Astrocyte (in vitro differentiated cells and primary cell): Measurements from ENCODE around the gene PPM1F. TPM values are rescaled to one million over a fixed set of nuclear protein-coding genes. Genes with fewer than 3 reads are reported as not detected.
"Not testable (repeated sequence)": the region's sequence is repeated elsewhere in the genome, so short reads cannot be mapped to it uniquely, and the experiment has no call there.

Source experiments
- DNase-seq: peaks from one replicate; pipeline ENCODE4 v3.0.0-alpha.2; 2010; ENCODE audit warnings: low read depth
- FAIRE-seq: peaks from 2 replicates; lab custom pipeline; 2011; peaks lifted over from hg19 to GRCh38; lab: Jason Lieb, UNC
- H2AFZ ChIP-seq: 2 replicates; pipeline ENCODE4 v1.6.0; 2012; ENCODE audit warnings: low read depth, low read length, inconsistent platforms
- H3K27ac ChIP-seq: 2 replicates; pipeline ENCODE4 v1.5.1; 2011; ENCODE audit warnings: low read depth, low read length, inconsistent platforms
- H3K27me3 ChIP-seq: 2 replicates; pipeline ENCODE4 v1.6.0; 2011; ENCODE audit warnings: low read length, inconsistent platforms; ENCODE audit not compliant: insufficient read depth
- H3K36me3 ChIP-seq: 2 replicates; pipeline ENCODE4 v1.5.1; 2011; ENCODE audit warnings: low read length, inconsistent platforms; ENCODE audit not compliant: insufficient read depth
- H3K4me1 ChIP-seq: 2 replicates; pipeline ENCODE4 v1.5.1; 2011; ENCODE audit warnings: low read length, inconsistent platforms; ENCODE audit not compliant: insufficient read depth
- H3K4me2 ChIP-seq: 2 replicates; pipeline ENCODE4 v1.6.0; 2012; ENCODE audit warnings: low read length, inconsistent platforms
- H3K4me3 ChIP-seq: 2 replicates; pipeline ENCODE4 v1.5.1; 2011; ENCODE audit warnings: low read depth, mild to moderate bottlenecking, low read length, inconsistent platforms; ENCODE audit not compliant: insufficient read depth
- H3K79me2 ChIP-seq: 2 replicates; pipeline ENCODE4 v1.6.0; 2012; ENCODE audit warnings: mild to moderate bottlenecking, low read length, inconsistent platforms; ENCODE audit not compliant: insufficient read depth
- H3K9ac ChIP-seq: 2 replicates; pipeline ENCODE4 v1.6.0; 2012; ENCODE audit warnings: mild to moderate bottlenecking, low read length, inconsistent platforms
- H3K9me3 ChIP-seq: 2 replicates; pipeline ENCODE4 v1.5.1; 2012; ENCODE audit warnings: low read depth, mild to moderate bottlenecking, low read length, inconsistent platforms; ENCODE audit not compliant: insufficient read depth
- H4K20me1 ChIP-seq: 2 replicates; pipeline ENCODE4 v1.6.0; 2012; ENCODE audit warnings: low read length, inconsistent platforms; ENCODE audit not compliant: insufficient read depth
- H3K27ac Mint-ChIP-seq: one replicate; pipeline ENCODE4 v1.8.0; 2021; ENCODE audit warnings: mild to moderate bottlenecking, mixed read lengths; ENCODE audit not compliant: unreplicated experiment
- H3K27me3 Mint-ChIP-seq: one replicate; pipeline ENCODE4 v1.8.0; 2021; ENCODE audit warnings: low read depth, mixed read lengths; ENCODE audit not compliant: unreplicated experiment
- H3K36me3 Mint-ChIP-seq: one replicate; pipeline ENCODE4 v1.8.0; 2021; ENCODE audit warnings: low read depth, mixed read lengths; ENCODE audit not compliant: unreplicated experiment
- H3K4me1 Mint-ChIP-seq: one replicate; pipeline ENCODE4 v1.8.0; 2021; ENCODE audit warnings: low read depth, mixed read lengths; ENCODE audit not compliant: unreplicated experiment
- H3K4me3 Mint-ChIP-seq: one replicate; pipeline ENCODE4 v1.8.0; 2021; ENCODE audit warnings: mild to moderate bottlenecking, moderate library complexity, mixed read lengths; ENCODE audit not compliant: unreplicated experiment
- H3K9me3 Mint-ChIP-seq: one replicate; pipeline ENCODE4 v1.8.0; 2021; ENCODE audit warnings: mild to moderate bottlenecking, mixed read lengths; ENCODE audit not compliant: unreplicated experiment
- CTCF ChIP-seq: IDR thresholded peaks from 2 replicates; pipeline ENCODE4 v1.5.1; 2011; ENCODE audit warnings: low read depth, mild to moderate bottlenecking, inconsistent platforms, low read length, moderate library complexity; ENCODE audit not compliant: insufficient read depth
- EZH2 ChIP-seq: IDR thresholded peaks from 2 replicates; pipeline ENCODE4 v1.6.1; 2012; ENCODE audit warnings: mild to moderate bottlenecking, low read length, inconsistent platforms; ENCODE audit not compliant: insufficient read depth
- total RNA-seq: library from RNA; stranded (reverse); gene quantifications from 2 replicates; pipeline ENCODE4 v1.2.1, GENCODE V29; 2021

The PPM1F gene
- total RNA-seq, 1 donor from 2014 or later: 27.9 TPM

- Histone ChIP-seq H3K4me3 (no peak overlapping the region), H3K4me2 (no peak overlapping the region), H3K9ac (no peak overlapping the region), H3K79me2 (no peaks in the 10 kb centered on the region), H3K36me3 (no peaks in the 10 kb centered on the region), H2AFZ (no peak overlapping the region), H4K20me1 (no peaks in the 10 kb centered on the region), H3K27ac (no peak overlapping the region), H3K4me1 (no peaks in the 10 kb centered on the region), H3K27me3 (no peaks in the 10 kb centered on the region), H3K9me3 (no peaks in the 10 kb centered on the region)
- no peak overlapping the region for H3K4me3 Mint-ChIP-seq
- TF ChIP-seq CTCF: no peak
- TF ChIP-seq EZH2: no peak
- H3K27ac Mint-ChIP-seq: no peak overlapping the region
- DNase-seq (no peak), FAIRE-seq (no peak)
- H3K4me1 Mint-ChIP-seq: no peaks in the 10 kb centered on the region
- H3K27me3 Mint-ChIP-seq: no peaks in the 10 kb centered on the region
- no peaks in the 10 kb centered on the region for H3K36me3 Mint-ChIP-seq
- H3K9me3 Mint-ChIP-seq: no peaks in the 10 kb centered on the region
Observed at GRCh38 chr22:21894799-21895198, 57.8 kb downstream of the PPM1F start.

GRCh38 chr22:21889251-21889990, 63.2 kb downstream of the PPM1F start:
- H3K4me2 ChIP-seq: no peak overlapping the region
- Mint-ChIP-seq H3K27ac (no peak overlapping the region), H3K4me3 (no peak overlapping the region), H3K4me1 (peaks cover 4% of the 10 kb centered on the region), H3K9me3 (no peaks in the 10 kb centered on the region), H3K27me3 (peaks cover 4% of the 10 kb centered on the region), H3K36me3 (no peaks in the 10 kb centered on the region)
- H3K4me3 ChIP-seq: no peak overlapping the region
- H3K36me3 ChIP-seq: no peaks in the 10 kb centered on the region
- H3K27ac ChIP-seq: no peak overlapping the region
- no peaks in the 10 kb centered on the region for H4K20me1 ChIP-seq
- H2AFZ ChIP-seq: no peak overlapping the region
- TF ChIP-seq EZH2: no peak
- TF ChIP-seq CTCF: no peak
- no peak for DNase-seq
- H3K4me1 ChIP-seq: no peaks in the 10 kb centered on the region
- H3K9ac ChIP-seq: no peak overlapping the region
- H3K79me2 ChIP-seq: no peaks in the 10 kb centered on the region
- FAIRE-seq: no peak
- H3K9me3 ChIP-seq: no peaks in the 10 kb centered on the region
- no peaks in the 10 kb centered on the region for H3K27me3 ChIP-seq

- Histone ChIP-seq H3K4me3 (no peak overlapping the region), H3K27ac (no peak overlapping the region), H4K20me1 (no peaks in the 10 kb centered on the region), H3K27me3 (no peaks in the 10 kb centered on the region), H3K36me3 (no peaks in the 10 kb centered on the region), H3K79me2 (no peaks in the 10 kb centered on the region), H3K9ac (no peak overlapping the region), H3K4me1 (no peaks in the 10 kb centered on the region), H2AFZ (no peak overlapping the region), H3K4me2 (no peak overlapping the region), H3K9me3 (no peaks in the 10 kb centered on the region)
- Mint-ChIP-seq H3K27ac (no peak overlapping the region), H3K4me3 (no peak overlapping the region), H3K36me3 (no peaks in the 10 kb centered on the region), H3K4me1 (peaks cover 4% of the 10 kb centered on the region), H3K27me3 (peaks cover 4% of the 10 kb centered on the region), H3K9me3 (no peaks in the 10 kb centered on the region)
- no peak for TF ChIP-seq CTCF
- DNase-seq (no peak), FAIRE-seq (no peak)
Observed at GRCh38 chr22:21887841-21888240, 64.8 kb downstream of the PPM1F start.

GRCh38 chr22:21883930-21884329, 68.7 kb downstream of the PPM1F start:
- not testable (repeated sequence) for H3K79me2 ChIP-seq, FAIRE-seq, H3K27ac ChIP-seq, H3K36me3 ChIP-seq, H4K20me1 ChIP-seq, H3K9ac ChIP-seq, H3K4me2 ChIP-seq, H3K9me3 Mint-ChIP-seq, H3K9me3 ChIP-seq, H3K4me3 Mint-ChIP-seq, H3K4me1 ChIP-seq, DNase-seq, H3K36me3 Mint-ChIP-seq, H3K4me3 ChIP-seq, H2AFZ ChIP-seq, H3K4me1 Mint-ChIP-seq, H3K27me3 Mint-ChIP-seq, H3K27me3 ChIP-seq, H3K27ac Mint-ChIP-seq
